Ramos (cell line): ENCODE data around the gene PLA2G15.
"Not testable (repeated sequence)": the region's sequence is repeated elsewhere in the genome, so short reads cannot be mapped to it uniquely, and the experiment has no call there.

Source experiments
- in situ Hi-C: fragments of 300-500 bp; cut with MboI; formaldehyde crosslinking; loops from one replicate; pipeline ENCODE4 v1.14.3; 2022; ENCODE audit warnings: low sequenced_read_pairs; ENCODE audit not compliant: unreplicated experiment

PLA2G15 gene

GRCh38 chr16:68273459-68273858 lies 28.3 kb downstream of the PLA2G15 start:
- in situ Hi-C loops = no loop called here

GRCh38 chr16:68273896-68274295 lies 28.7 kb downstream of the PLA2G15 start:
- in situ Hi-C loops = no loop called here

DNA sequence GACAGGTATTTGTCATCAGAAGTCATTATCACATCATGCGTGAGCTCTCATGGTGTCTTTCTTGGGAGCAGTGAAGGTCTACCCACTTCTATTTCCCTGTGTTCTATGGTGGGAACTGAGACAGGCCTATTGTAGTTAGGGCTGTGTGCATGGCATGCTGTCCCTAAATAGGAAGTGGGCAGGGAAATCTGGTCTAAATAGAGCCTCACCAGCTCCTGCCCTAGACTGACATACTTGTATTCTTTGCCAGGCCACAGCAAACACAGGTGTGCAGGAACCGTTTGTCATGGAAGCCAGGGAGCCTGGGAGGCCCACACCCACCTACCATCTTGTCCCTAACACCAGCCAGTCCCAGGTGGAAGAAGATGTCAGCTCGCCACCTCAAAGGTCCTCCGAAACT lies 29.3 kb downstream of the PLA2G15 start:
- in situ Hi-C loops = no loop called here

DNA sequence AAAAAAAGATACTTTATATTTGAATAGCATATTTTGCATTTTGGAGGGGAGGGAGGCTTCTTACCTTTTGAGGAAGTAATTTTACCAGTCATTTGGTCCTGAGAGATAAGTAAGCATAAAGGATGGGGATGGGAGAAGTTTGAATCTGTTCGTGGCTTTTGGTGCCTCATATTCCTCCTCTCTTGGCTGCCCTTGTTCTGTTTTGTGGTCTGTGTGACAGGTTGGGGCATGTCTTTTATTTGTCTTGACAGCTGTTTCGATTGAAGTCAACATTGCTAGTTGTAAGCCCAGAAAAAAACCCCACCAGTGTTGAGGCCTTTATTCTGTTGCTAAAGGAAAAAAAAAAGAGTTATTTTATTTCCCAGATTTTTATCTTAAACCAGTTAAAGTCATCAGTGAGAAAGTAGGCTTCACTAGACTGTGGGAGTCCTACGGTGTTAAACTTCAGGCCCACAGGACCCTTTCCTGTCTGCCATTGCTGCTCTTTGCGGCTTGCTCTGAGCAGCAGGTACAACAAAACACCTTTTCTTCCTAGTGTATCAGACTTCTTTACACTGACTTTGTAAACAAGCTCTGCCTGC lies 30.5 kb downstream of the PLA2G15 start:
- in situ Hi-C loops = no loop called here

DNA sequence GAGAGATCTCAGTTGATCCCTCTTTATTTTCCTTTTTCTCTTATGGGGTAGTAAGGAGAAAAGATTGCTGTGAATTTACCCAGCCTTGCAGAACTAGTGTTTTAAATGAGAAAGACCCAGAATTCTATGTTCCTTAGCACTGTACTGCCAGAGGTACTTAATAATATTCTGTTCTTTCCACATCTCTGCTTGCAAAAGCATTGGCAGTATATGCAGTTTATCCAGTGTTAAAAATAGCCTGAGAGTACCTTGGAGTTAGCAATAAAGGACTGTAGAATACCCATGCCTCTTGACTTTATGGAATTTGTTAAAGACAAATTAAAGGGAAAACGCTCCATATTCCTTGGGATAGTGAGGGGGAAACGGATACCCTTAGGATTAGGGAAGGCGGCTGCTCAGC lies 31.1 kb downstream of the PLA2G15 start:
- in situ Hi-C loops = no loop called here

GRCh38 chr16:68279726-68280558 lies 34.8 kb downstream of the PLA2G15 start:
- in situ Hi-C loops = no loop called here

GRCh38 chr16:68281368-68282063 lies 36.3 kb downstream of the PLA2G15 start:
- in situ Hi-C loops = no loop called here

- in situ Hi-C loops = no loop called here
Observed at GRCh38 chr16:68282064-68282452, 36.9 kb downstream of the PLA2G15 start.

- in situ Hi-C loops = no loop called here
Observed at GRCh38 chr16:68283346-68283745, 38.2 kb downstream of the PLA2G15 start.

GRCh38 chr16:68283801-68284598 lies 38.8 kb downstream of the PLA2G15 start:
- in situ Hi-C loops = no loop called here

- in situ Hi-C loops = no loop called here
Observed at GRCh38 chr16:68284847-68285246, 39.7 kb downstream of the PLA2G15 start.

DNA sequence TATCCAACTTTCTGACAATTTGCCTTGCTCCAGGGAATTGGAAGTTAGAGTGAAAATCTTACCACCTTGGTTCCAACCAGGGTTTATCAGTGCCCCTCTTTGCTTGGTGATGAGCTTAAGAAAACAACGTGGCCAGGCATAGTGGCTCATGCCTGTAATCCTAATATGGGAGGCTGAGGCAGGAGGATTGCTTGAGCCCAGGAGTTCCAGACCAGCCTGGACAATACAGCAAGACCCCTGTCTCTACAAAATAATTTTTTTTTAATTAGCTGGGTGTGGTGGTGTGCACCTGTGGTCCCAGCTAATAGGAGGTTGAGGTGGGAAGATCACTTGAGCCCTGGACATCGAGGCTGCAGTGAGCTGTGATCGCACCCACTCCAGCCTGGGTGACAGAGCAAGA lies 40.5 kb downstream of the PLA2G15 start:
- in situ Hi-C loops = no loop called here

DNA sequence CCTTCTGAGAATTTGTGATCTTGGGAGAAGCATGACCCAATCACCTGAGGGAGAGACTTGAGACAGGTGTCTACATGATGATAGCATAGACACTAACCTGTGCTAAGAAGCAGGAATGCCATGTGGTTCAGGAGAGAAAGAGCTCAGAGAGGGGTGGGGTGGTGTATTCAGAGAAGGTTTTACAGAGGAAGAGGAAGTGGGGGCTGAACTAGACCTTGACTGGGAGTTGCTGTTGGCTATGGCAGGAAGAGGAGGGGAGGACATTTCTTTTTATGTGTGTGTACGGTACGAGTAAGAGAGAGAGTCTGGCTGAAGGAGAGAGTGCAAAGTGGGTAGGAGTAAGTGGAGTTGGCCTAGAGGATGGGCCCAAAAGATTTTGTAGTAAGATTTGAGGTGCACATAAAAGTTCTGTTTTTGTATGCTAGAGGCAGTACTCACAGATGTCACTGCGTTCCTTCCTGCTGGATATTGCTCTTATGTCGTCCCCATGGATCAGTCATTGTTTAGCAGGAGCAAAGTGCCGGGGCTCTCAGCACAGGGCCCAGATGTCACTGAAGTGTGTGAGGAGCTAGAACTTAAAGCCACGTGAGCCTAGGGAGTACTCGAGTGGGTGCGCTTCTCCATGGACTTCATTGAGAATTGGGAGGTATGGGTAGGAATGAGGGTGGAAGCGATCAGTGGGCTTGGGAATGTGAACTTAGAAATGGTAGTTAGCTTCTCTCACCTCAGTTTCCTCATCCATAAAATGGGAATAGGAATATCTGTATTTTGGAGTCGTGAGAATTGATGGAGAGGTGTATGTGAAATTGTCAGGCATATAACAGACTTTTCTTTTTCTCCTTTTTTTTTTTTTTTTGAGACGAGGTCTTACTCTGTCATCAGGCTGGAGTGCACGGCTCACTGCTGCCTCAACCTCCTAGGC lies 41.2 kb downstream of the PLA2G15 start:
- in situ Hi-C loops = no loop called here

DNA sequence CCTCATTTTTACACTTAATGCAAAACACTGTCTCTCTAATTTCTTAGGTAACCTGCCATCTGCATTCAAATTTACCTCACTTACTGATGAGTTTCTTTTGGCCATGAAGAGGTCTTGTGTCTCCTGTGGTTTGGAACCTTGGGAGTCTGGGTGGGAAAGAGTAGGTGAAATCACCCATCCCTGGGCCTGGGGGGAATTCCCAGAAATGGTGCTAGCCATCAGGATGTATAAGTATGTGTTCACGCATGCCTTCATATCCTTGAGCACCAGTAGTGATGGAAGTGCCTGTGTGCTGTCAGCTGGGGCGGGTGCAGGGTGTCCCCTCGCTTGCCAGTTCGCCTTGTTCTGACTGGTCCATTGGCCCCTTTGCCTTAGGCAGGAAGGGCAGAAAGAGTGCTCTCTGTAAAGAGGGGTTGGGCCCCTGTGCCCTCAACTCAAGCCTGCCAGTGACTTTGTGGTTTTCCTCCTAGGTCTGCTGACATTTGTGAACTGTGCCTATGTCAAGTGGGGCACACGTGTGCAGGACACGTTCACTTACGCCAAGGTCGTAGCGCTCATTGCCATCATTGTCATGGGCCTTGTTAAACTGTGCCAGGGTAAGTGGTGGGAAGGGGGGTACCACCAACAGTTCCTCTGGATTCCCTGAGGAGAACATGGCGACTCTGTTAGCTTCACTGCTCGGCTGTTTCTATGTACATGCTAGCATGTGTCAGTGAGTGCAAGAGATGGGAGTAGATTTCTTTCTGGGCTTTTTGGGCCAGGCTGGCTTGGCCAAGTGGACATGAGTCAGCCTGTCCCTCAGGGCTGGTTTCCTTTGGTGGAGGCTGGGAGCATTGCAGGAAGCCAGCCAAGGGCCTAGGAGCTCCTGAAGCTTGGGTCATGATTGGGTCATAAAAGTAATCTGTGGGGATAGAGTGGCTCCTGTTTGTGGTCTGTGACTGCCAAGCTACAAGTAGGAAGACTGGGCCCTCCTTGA lies 42.4 kb downstream of the PLA2G15 start:
- in situ Hi-C loops = no loop called here

GRCh38 chr16:68288252-68288650 lies 43.1 kb downstream of the PLA2G15 start:
- in situ Hi-C loops = no loop called here

DNA sequence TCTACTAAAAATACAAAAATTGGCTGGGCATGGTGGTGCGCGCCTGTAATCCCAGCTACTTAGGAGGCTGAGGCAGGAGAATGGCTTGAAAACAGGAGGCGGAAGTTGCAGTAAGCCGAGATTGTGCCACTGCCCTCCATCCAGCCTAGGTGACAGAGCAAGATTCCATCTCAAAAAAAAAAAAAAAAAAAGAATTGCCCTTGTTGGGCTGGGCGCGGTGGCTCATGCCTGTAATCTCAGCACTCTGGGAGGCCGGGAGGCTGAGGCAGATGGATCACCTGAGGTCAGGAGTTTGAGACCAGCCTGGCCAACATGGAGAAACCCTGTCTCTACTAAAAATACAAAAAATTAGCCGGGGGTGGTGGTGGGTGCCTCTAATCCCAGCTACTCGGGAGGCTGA lies 43.6 kb downstream of the PLA2G15 start:
- in situ Hi-C loops = not testable (repeated sequence)

- in situ Hi-C loops = no loop called here
Observed at GRCh38 chr16:68289202-68289601, 44.0 kb downstream of the PLA2G15 start.

GRCh38 chr16:68289621-68290329 lies 44.6 kb downstream of the PLA2G15 start:
- in situ Hi-C loops = no loop called here
